Measurements from ENCODE around the gene TANGO2. TPM values are rescaled to one million over a fixed set of nuclear protein-coding genes. Genes with fewer than 3 reads are reported as not detected.

The TANGO2 gene
- total and polyA plus RNA-seq, 9 of the 15 experiments (the other 6 are each of a cell fraction or from before 2014, with no cell fraction given), result 15.5 to 94.9 (median 70.1) TPM

DNA sequence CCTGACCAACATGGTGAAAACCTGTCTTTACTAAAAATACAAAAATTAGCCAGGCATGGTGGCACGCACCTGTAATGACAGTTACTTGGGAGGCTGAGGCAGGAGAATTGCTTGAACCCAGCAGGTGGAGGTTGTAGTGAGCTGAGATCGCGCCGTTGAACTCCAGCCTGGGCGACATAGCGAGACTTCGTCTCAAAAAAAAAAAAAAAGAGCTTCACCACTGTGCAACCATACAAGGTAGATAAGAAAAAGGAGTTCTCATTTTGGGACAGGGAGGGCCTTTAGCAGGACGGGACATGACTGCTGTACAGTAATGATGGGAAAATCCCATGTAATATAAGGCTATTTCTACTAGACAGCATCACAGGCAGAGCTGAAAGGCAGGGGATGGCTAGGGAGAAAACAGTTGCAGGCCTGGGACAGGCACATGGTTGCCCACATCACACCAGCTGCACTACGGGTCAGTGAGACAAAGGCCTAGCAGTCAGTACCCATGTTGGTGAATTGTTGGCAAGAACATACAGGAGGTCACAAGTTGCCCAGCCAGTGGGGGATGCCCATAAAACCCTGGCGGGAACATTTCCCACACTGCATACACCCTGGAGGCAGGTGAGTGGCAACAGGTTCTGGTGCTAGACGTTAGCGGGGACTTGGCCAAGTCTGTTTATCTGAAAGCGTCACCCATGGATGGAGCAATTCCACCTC, 5.4 kb downstream of the TANGO2 start (continued):
- no peak for TF ChIP-seq NR2C1 (IDR thresholded peaks at IDR 0.05)
- TF ChIP-seq NR2C1 (tag; IDR thresholded peaks at IDR 0.05), result no peak
- TF ChIP-seq TSC22D4 (tag; IDR thresholded peaks at IDR 0.05), result peak; percentile 81; the same call in 1 of the 2 replicates
- no peak for TF ChIP-seq ZNF778 (CRISPR knock-in tag; IDR thresholded peaks at IDR 0.05)
- TF ChIP-seq, protein P1, sequence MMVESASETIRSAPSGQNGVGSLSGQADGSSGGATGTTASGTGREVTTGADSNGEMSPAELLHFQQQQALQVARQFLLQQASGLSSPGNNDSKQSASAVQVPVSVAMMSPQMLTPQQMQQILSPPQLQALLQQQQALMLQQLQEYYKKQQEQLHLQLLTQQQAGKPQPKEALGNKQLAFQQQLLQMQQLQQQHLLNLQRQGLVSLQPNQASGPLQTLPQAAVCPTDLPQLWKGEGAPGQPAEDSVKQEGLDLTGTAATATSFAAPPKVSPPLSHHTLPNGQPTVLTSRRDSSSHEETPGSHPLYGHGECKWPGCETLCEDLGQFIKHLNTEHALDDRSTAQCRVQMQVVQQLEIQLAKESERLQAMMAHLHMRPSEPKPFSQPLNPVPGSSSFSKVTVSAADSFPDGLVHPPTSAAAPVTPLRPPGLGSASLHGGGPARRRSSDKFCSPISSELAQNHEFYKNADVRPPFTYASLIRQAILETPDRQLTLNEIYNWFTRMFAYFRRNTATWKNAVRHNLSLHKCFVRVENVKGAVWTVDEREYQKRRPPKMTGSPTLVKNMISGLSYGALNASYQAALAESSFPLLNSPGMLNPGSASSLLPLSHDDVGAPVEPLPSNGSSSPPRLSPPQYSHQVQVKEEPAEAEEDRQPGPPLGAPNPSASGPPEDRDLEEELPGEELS (CRISPR knock-in tag; IDR thresholded peaks at IDR 0.05; ENCODE audit: borderline replicate concordance), result no peak
- TF ChIP-seq PTRF (tag; IDR thresholded peaks at IDR 0.05), result no peak
- no peak for TF ChIP-seq MYC (IDR thresholded peaks at IDR 0.05; ENCODE audit: low read depth, low read length)
- TF ChIP-seq MYC (CRISPR knock-in tag; IDR thresholded peaks at IDR 0.05; ENCODE audit: borderline replicate concordance, low read depth), result no peak
- TF ChIP-seq, protein P2, sequence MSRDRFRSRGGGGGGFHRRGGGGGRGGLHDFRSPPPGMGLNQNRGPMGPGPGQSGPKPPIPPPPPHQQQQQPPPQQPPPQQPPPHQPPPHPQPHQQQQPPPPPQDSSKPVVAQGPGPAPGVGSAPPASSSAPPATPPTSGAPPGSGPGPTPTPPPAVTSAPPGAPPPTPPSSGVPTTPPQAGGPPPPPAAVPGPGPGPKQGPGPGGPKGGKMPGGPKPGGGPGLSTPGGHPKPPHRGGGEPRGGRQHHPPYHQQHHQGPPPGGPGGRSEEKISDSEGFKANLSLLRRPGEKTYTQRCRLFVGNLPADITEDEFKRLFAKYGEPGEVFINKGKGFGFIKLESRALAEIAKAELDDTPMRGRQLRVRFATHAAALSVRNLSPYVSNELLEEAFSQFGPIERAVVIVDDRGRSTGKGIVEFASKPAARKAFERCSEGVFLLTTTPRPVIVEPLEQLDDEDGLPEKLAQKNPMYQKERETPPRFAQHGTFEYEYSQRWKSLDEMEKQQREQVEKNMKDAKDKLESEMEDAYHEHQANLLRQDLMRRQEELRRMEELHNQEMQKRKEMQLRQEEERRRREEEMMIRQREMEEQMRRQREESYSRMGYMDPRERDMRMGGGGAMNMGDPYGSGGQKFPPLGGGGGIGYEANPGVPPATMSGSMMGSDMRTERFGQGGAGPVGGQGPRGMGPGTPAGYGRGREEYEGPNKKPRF (IDR thresholded peaks at IDR 0.05; ENCODE audit: low read depth, low read length), result no peak
- TF ChIP-seq TFE3 (CRISPR knock-in tag; IDR thresholded peaks at IDR 0.05), result no peak
- no peak for TF ChIP-seq TRIM28 (IDR thresholded peaks at IDR 0.05)

Data from K562 (cell line).